AML-193 (cell line): Measurements from ENCODE around the gene ARL4C.

Source experiments
- DNase-seq, 2 experiments: peaks; one replicate each; lab custom pipeline; 2025; lab: John Stamatoyannopoulos, UW

ARL4C gene

DNA sequence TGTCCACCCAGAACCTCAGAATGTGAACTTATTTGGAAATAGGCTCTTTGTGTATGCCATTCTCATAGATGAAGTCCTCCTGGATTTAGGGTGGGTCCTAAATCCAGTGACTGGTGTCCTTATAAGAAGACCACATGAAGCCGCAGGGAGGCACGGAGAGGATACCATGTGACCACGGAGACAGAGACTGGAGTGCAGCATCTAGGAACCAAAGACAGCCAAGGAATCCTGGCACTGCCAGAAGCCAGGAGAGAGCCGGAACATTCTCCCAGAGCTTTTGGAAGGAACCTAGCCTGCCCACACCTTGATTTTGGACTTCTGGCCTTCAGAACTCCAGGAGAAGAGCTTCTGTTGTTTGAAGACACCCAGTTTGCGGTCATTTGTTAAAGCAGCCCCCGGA, 49.7 kb downstream of the ARL4C start:
- no peak for DNase-seq

DNA sequence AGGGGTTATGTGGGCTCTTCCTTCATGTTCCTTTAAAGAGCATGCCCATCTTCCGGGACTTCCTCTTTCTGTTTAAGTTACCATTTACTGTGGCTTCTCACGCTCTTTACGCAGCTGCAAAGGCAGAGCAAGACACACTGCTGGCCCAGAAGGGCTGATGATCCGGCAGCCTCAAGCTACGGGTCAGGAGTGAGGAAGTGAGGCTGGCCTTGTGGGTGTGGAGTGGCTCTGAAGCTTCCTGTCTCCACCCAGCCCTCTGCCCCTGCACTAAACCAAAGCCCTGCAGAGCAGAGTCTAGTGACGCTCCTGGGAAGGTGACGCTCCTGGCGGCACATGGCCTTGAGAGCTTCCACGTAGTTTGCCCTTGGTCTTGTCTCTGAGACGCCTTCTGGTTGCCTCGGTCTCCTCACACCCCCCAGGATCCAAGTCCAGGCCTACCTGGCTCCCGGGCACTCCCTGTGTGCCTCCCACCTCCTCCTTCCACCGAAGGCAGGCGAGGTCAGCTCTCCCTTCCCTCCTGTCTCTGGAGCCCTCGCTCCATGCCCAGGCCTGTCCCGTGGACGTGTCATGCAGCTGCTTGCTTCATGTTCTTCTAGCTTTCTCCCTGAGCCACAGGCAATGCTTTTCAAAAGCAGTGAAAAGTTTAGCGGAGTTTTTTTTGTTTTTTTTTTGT, 50.3 kb downstream of the ARL4C start:
- DNase-seq, result peak; percentile 1 to 6

DNA sequence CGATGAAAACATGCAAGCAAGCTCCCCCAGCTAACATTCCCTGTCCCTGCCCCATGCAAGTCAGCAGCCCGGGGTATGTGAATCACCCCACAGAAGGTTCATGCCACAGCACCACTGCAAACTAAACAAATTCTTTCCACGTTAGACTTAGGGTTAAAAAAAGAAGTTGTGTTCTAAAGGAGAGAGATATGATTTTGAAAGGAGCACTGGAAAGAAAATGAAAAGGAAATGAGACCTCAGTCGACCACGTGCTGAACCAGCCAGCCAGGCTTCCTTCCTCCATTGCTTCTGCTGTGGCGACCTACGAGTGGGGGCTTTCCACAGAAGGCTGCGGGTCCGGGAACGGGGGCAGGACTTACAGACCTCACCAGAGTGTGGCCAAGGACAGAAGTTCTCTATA, 52.0 kb downstream of the ARL4C start:
- no peak for DNase-seq

DNA sequence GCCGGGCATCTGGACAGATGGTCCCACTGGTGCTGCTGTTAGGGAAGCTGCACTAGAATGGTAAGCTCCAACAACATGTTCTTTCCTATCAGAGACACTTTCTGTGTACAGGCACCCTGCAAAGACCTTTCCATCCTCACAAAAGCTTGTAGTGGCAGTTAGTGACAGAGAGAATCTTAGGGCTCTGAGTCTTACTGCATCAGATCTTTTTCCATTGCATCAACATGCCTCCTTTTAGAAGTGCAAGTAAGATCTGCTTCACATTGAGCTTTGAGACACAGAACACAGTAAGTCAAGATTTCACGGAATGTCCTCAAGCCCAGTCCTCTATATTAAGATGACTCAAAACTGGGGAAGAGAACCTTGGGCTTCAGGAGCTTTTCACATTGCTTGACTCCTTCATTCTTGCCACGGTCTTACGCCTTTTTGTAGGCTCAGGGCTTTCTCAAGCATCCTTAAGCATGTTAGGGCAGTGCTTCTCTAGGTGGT, 52.6 kb downstream of the ARL4C start:
- DNase-seq, result no peak
